ENCODE measurements around the gene ST3GAL2. TPM values are rescaled to one million over a fixed set of nuclear protein-coding genes. Genes with fewer than 3 reads are reported as not detected.

The ST3GAL2 gene
- total and polyA plus RNA-seq, 9 of the 15 experiments (the other 6 are each of a cell fraction or from before 2014, with no cell fraction given), result 1.5 to 108 (median 34.3) TPM

- TF ChIP-seq, protein P1, sequence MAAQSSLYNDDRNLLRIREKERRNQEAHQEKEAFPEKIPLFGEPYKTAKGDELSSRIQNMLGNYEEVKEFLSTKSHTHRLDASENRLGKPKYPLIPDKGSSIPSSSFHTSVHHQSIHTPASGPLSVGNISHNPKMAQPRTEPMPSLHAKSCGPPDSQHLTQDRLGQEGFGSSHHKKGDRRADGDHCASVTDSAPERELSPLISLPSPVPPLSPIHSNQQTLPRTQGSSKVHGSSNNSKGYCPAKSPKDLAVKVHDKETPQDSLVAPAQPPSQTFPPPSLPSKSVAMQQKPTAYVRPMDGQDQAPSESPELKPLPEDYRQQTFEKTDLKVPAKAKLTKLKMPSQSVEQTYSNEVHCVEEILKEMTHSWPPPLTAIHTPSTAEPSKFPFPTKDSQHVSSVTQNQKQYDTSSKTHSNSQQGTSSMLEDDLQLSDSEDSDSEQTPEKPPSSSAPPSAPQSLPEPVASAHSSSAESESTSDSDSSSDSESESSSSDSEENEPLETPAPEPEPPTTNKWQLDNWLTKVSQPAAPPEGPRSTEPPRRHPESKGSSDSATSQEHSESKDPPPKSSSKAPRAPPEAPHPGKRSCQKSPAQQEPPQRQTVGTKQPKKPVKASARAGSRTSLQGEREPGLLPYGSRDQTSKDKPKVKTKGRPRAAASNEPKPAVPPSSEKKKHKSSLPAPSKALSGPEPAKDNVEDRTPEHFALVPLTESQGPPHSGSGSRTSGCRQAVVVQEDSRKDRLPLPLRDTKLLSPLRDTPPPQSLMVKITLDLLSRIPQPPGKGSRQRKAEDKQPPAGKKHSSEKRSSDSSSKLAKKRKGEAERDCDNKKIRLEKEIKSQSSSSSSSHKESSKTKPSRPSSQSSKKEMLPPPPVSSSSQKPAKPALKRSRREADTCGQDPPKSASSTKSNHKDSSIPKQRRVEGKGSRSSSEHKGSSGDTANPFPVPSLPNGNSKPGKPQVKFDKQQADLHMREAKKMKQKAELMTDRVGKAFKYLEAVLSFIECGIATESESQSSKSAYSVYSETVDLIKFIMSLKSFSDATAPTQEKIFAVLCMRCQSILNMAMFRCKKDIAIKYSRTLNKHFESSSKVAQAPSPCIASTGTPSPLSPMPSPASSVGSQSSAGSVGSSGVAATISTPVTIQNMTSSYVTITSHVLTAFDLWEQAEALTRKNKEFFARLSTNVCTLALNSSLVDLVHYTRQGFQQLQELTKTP (IDR thresholded peaks at IDR 0.05; ENCODE audit: low read depth in 1 of 2, partially characterized antibody in 2 of 2), result peak; percentile 89 to 100
- TF ChIP-seq NR2C1 (IDR thresholded peaks at IDR 0.05), result peak; percentile 83
- peak; percentile 94 for TF ChIP-seq NR2C1 (tag; IDR thresholded peaks at IDR 0.05)
- TF ChIP-seq, protein P2, sequence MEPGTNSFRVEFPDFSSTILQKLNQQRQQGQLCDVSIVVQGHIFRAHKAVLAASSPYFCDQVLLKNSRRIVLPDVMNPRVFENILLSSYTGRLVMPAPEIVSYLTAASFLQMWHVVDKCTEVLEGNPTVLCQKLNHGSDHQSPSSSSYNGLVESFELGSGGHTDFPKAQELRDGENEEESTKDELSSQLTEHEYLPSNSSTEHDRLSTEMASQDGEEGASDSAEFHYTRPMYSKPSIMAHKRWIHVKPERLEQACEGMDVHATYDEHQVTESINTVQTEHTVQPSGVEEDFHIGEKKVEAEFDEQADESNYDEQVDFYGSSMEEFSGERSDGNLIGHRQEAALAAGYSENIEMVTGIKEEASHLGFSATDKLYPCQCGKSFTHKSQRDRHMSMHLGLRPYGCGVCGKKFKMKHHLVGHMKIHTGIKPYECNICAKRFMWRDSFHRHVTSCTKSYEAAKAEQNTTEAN (CRISPR knock-in tag; IDR thresholded peaks at IDR 0.05), result peak; percentile 66; the same call in 1 of the 2 replicates
- TF ChIP-seq, protein P3, sequence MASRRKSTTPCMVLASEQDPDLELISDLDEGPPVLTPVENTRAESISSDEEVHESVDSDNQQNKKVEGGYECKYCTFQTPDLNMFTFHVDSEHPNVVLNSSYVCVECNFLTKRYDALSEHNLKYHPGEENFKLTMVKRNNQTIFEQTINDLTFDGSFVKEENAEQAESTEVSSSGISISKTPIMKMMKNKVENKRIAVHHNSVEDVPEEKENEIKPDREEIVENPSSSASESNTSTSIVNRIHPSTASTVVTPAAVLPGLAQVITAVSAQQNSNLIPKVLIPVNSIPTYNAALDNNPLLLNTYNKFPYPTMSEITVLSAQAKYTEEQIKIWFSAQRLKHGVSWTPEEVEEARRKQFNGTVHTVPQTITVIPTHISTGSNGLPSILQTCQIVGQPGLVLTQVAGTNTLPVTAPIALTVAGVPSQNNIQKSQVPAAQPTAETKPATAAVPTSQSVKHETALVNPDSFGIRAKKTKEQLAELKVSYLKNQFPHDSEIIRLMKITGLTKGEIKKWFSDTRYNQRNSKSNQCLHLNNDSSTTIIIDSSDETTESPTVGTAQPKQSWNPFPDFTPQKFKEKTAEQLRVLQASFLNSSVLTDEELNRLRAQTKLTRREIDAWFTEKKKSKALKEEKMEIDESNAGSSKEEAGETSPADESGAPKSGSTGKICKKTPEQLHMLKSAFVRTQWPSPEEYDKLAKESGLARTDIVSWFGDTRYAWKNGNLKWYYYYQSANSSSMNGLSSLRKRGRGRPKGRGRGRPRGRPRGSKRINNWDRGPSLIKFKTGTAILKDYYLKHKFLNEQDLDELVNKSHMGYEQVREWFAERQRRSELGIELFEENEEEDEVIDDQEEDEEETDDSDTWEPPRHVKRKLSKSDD (conservative IDR thresholded peaks at IDR 0.05; ENCODE audit: low read length), result no peak
- peak; percentile 85 for TF ChIP-seq ZNF444 (CRISPR knock-in tag; IDR thresholded peaks at IDR 0.05)
- no peak for TF ChIP-seq E2F1 (CRISPR knock-in tag; IDR thresholded peaks at IDR 0.05)
- TF ChIP-seq ASH1L (IDR thresholded peaks at IDR 0.05; ENCODE audit: borderline replicate concordance, low read depth, partially characterized antibody), result peak; percentile 68
- no peak for TF ChIP-seq NCOA2 (IDR thresholded peaks at IDR 0.05; ENCODE audit: partially characterized antibody in 2 of 2)
- no peak; the same call in 1 of the 2 replicates for TF ChIP-seq HDAC2 (IDR thresholded peaks at IDR 0.05)
- no peak for TF ChIP-seq ZNF778 (CRISPR knock-in tag; IDR thresholded peaks at IDR 0.05)
- TF ChIP-seq NFE2L1 (tag; IDR thresholded peaks at IDR 0.05; ENCODE audit: borderline replicate concordance, low read depth), result 0 out of 2 replicates have a peak, but pooled peaks have one; percentile 19
Measured at GRCh38 chr16:70438969-70439862, at the start of gene ST3GAL2 (continued).

All from K562 (cell line).